ENCODE results near the gene HDAC10.

DNA sequence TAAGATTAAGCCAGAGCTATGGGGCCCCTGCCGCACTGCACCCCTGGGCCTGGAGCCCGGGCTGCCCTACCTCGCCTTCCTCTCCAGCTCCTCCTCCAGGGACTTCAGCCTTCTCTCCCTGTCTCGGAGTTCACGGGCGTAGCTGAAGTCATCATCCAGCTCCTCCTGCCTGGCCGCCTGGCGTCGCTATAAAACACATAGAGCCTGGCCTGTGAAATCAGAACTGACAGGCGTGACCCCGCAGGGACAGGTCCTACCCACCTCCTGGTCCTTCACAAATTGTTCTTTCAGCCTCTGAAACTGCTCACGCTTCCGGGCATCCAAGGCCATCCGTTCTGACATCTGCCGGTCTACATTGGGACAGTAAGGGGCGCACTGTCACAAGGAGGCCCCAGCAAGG is 27.0 kb downstream of the HDAC10 start:
- TF ChIP-seq POLR2AphosphoS5 (IDR thresholded peaks at IDR 0.05; ENCODE audit: low read depth, low read length) (no peak), SIN3A (IDR thresholded peaks at IDR 0.05; ENCODE audit: borderline replicate concordance, insufficient read depth, low read length) (no peak), TAF1 (IDR thresholded peaks at IDR 0.05; ENCODE audit: borderline replicate concordance, insufficient read depth, low read length) (no peak), FOXP2 (optimal IDR thresholded peaks at IDR 0.05; ENCODE audit: borderline replicate concordance, extremely low read depth, extremely low read length, insufficient read depth) (no peak)
- TF ChIP-seq, protein P1, sequence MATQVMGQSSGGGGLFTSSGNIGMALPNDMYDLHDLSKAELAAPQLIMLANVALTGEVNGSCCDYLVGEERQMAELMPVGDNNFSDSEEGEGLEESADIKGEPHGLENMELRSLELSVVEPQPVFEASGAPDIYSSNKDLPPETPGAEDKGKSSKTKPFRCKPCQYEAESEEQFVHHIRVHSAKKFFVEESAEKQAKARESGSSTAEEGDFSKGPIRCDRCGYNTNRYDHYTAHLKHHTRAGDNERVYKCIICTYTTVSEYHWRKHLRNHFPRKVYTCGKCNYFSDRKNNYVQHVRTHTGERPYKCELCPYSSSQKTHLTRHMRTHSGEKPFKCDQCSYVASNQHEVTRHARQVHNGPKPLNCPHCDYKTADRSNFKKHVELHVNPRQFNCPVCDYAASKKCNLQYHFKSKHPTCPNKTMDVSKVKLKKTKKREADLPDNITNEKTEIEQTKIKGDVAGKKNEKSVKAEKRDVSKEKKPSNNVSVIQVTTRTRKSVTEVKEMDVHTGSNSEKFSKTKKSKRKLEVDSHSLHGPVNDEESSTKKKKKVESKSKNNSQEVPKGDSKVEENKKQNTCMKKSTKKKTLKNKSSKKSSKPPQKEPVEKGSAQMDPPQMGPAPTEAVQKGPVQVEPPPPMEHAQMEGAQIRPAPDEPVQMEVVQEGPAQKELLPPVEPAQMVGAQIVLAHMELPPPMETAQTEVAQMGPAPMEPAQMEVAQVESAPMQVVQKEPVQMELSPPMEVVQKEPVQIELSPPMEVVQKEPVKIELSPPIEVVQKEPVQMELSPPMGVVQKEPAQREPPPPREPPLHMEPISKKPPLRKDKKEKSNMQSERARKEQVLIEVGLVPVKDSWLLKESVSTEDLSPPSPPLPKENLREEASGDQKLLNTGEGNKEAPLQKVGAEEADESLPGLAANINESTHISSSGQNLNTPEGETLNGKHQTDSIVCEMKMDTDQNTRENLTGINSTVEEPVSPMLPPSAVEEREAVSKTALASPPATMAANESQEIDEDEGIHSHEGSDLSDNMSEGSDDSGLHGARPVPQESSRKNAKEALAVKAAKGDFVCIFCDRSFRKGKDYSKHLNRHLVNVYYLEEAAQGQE (IDR thresholded peaks at IDR 0.05; ENCODE audit: insufficient read depth in 1 of 2, low read depth in 2 of 2, low read length in 2 of 2): no peak
